Ecto neural progenitor cell (in vitro differentiated cells): ENCODE results near the gene WRAP53.

Experiments
- DNase-seq: peaks from one replicate; pipeline ENCODE4 v3.0.0-alpha.2; 2018; ENCODE audit warnings: low spot score

WRAP53 gene

GRCh38 chr17:7745748-7746470 lies 57.6 kb downstream of the WRAP53 start:
- DNase-seq: no peak

- DNase-seq: no peak
Measured at GRCh38 chr17:7747635-7748071, 59.4 kb downstream of the WRAP53 start.

GRCh38 chr17:7748076-7748775 lies 59.9 kb downstream of the WRAP53 start:
- DNase-seq: no peak

GRCh38 chr17:7750321-7750821 lies 62.1 kb downstream of the WRAP53 start:
- DNase-seq: no peak
